Kasumi-1 (cell line): ENCODE data around the gene HHAT.
"Not testable (repeated sequence)": the region's sequence is repeated elsewhere in the genome, so short reads cannot be mapped to it uniquely, and the experiment has no call there.

Experiments
- DNase-seq, 2 experiments: peaks; one replicate each; lab custom pipeline; 2025; lab: John Stamatoyannopoulos, UW

HHAT gene

GRCh38 chr1:210397252-210397651, 68.5 kb downstream of the HHAT start:
- DNase-seq = no peak

GRCh38 chr1:210397681-210398080, 69.0 kb downstream of the HHAT start:
- no peak for DNase-seq

- DNase-seq = no peak
Measured at GRCh38 chr1:210398466-210398865, 69.8 kb downstream of the HHAT start.

- DNase-seq = peak; percentile 43 to 74
Measured at GRCh38 chr1:210400043-210400840, 71.5 kb downstream of the HHAT start.

- DNase-seq = no peak
Measured at GRCh38 chr1:210402560-210402959, 73.9 kb downstream of the HHAT start.

- no peak for DNase-seq
Measured at GRCh38 chr1:210405316-210405715, 76.6 kb downstream of the HHAT start.

- DNase-seq = not testable (repeated sequence)
Measured at GRCh38 chr1:210406341-210406740, 77.6 kb downstream of the HHAT start.

- DNase-seq = peak; percentile 60 to 63
Measured at GRCh38 chr1:210407207-210407886, 78.6 kb downstream of the HHAT start.

- DNase-seq = no peak
Measured at GRCh38 chr1:210407887-210408252, 79.2 kb downstream of the HHAT start.

GRCh38 chr1:210412240-210412639, 83.5 kb downstream of the HHAT start:
- DNase-seq = no peak

GRCh38 chr1:210413951-210414350, 85.2 kb downstream of the HHAT start:
- no peak for DNase-seq

- no peak for DNase-seq
Measured at GRCh38 chr1:210415846-210416448, 87.2 kb downstream of the HHAT start.

- no peak for DNase-seq
Measured at GRCh38 chr1:210416681-210417080, 88.0 kb downstream of the HHAT start.

GRCh38 chr1:210417881-210418280, 89.2 kb downstream of the HHAT start:
- DNase-seq = no peak

- no peak for DNase-seq
Measured at GRCh38 chr1:210418863-210419650, 90.4 kb downstream of the HHAT start.

GRCh38 chr1:210426696-210427095, 98.0 kb downstream of the HHAT start:
- DNase-seq = not testable (repeated sequence)

- DNase-seq = no peak
Measured at GRCh38 chr1:210428696-210429095, 100.0 kb downstream of the HHAT start.

GRCh38 chr1:210434223-210434622, 105.5 kb downstream of the HHAT start:
- no peak for DNase-seq

GRCh38 chr1:210437111-210437510, 108.4 kb downstream of the HHAT start:
- no peak for DNase-seq

- no peak for DNase-seq
Measured at GRCh38 chr1:210437781-210438180, 109.1 kb downstream of the HHAT start.

GRCh38 chr1:210438928-210439841, 110.5 kb downstream of the HHAT start:
- no peak for DNase-seq
